ENCODE results near the gene DPP6.
"Not testable (repeated sequence)": the region's sequence is repeated elsewhere in the genome, so short reads cannot be mapped to it uniquely, and the experiment has no call there.

Gene DPP6

GRCh38 chr7:154666768-154667167, 614.6 kb downstream of the DPP6 start:
- in situ Hi-C loops (cut with HindIII; ENCODE audit: low pct_ligation_motif_present, low sequenced_read_pairs): no loop called here
- Histone ChIP-seq H3K4me3 (ENCODE audit: low read depth, low read length) (no peak overlapping the region), H3K27ac (no peak overlapping the region), H3K27me3 (replicated peaks) (no peaks in the 10 kb centered on the region), H3K36me3 (replicated peaks) (no peaks in the 10 kb centered on the region)
- TF ChIP-seq CTCF (IDR thresholded peaks at IDR 0.05; ENCODE audit: low read depth, low read length, missing control alignments): no peak
- DNase-seq: no peak

GRCh38 chr7:154672659-154673415, 620.6 kb downstream of the DPP6 start:
- Histone ChIP-seq H3K36me3 (replicated peaks) (no peaks in the 10 kb centered on the region), H3K27me3 (replicated peaks) (no peaks in the 10 kb centered on the region), H3K4me3 (ENCODE audit: low read depth, low read length) (no peak overlapping the region), H3K27ac (no peak overlapping the region)
- in situ Hi-C loops (cut with HindIII; ENCODE audit: low pct_ligation_motif_present, low sequenced_read_pairs): no loop called here
- DNase-seq: no peak
- no peak for TF ChIP-seq CTCF (IDR thresholded peaks at IDR 0.05; ENCODE audit: low read depth, low read length, missing control alignments)

- no peak overlapping the region for H3K27ac ChIP-seq
- no peaks in the 10 kb centered on the region for H3K36me3 ChIP-seq (replicated peaks)
- TF ChIP-seq CTCF (IDR thresholded peaks at IDR 0.05; ENCODE audit: low read depth, low read length, missing control alignments): no peak
- H3K27me3 ChIP-seq (replicated peaks): no peaks in the 10 kb centered on the region
- in situ Hi-C loops (cut with HindIII; ENCODE audit: low pct_ligation_motif_present, low sequenced_read_pairs): no loop called here
- DNase-seq: no peak
- no peak overlapping the region for H3K4me3 ChIP-seq (ENCODE audit: low read depth, low read length)
These were observed 622.0 kb downstream of the DPP6 start for GRCh38 chr7:154674191-154674590.

- Histone ChIP-seq H3K27ac (no peak overlapping the region), H3K4me3 (ENCODE audit: low read depth, low read length) (no peak overlapping the region), H3K27me3 (replicated peaks) (no peaks in the 10 kb centered on the region), H3K36me3 (replicated peaks) (no peaks in the 10 kb centered on the region)
- DNase-seq: no peak
- in situ Hi-C loops (cut with HindIII; ENCODE audit: low pct_ligation_motif_present, low sequenced_read_pairs): no loop called here
- TF ChIP-seq CTCF (IDR thresholded peaks at IDR 0.05; ENCODE audit: low read depth, low read length, missing control alignments): no peak
These were observed 623.4 kb downstream of the DPP6 start for GRCh38 chr7:154675560-154675959.

GRCh38 chr7:154676033-154676421, 623.8 kb downstream of the DPP6 start:
- H3K27ac ChIP-seq; H3K4me3 ChIP-seq (ENCODE audit: low read depth, low read length); H3K27me3 ChIP-seq (replicated peaks); DNase-seq; in situ Hi-C loops (cut with HindIII; ENCODE audit: low pct_ligation_motif_present, low sequenced_read_pairs); H3K36me3 ChIP-seq (replicated peaks): not testable (repeated sequence)

GRCh38 chr7:154676422-154677073, 624.4 kb downstream of the DPP6 start:
- in situ Hi-C loops (cut with HindIII; ENCODE audit: low pct_ligation_motif_present, low sequenced_read_pairs): no loop called here
- no peak for TF ChIP-seq CTCF (IDR thresholded peaks at IDR 0.05; ENCODE audit: low read depth, low read length, missing control alignments)
- Histone ChIP-seq H3K36me3 (replicated peaks) (no peaks in the 10 kb centered on the region), H3K27ac (no peak overlapping the region), H3K27me3 (replicated peaks) (no peaks in the 10 kb centered on the region), H3K4me3 (ENCODE audit: low read depth, low read length) (no peak overlapping the region)
- DNase-seq: no peak

All from brain microvascular endothelial cell (primary cell).